ENCODE data around the gene OSBPL3. TPM values are rescaled to one million over a fixed set of nuclear protein-coding genes. Genes with fewer than 3 reads are reported as not detected.

Gene OSBPL3
- polyA plus RNA-seq, 1 donor (not counting 4 experiments of a cell fraction or from before 2014, with no cell fraction given) = 34.0 TPM

DNA sequence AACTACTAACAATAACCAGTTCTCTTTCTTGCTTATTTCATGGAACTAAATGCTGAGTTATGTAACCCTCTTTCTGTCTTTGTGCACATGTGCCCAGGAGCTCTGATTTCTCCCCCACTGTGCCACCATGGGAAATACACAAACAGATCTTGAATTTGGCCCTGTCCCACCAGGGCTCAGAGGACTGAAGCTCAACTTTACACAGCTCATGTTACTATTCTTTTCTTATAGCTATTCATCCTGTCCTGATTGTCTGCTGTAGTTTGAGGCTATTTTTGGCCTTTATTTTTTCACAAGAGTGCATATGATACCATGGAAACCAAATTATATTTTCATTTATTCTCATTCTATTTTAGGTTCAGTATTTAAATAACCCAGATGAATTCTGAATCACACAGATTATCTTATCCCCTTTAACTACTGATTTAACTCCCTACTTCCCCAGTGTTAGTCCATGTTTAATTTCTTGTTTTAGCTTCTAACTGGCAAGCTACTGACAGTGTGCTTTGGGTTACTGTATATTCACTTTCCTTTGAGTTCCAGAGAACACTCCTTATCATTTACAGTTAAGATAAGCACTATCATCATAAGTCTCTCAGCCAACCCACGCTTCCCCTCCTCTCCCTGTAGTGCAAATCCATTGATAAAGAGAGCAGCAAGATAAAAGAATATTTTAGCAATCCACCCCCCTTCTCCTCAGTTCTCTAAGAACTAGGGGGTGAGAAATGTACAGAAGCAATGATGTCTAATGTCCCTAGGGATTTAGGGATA lies 150.9 kb downstream of the OSBPL3 start:
- H3K4me3 ChIP-seq (ENCODE audit: control insufficient read depth in 2 of 3, extremely low read depth in 1 of 3, insufficient read depth in 2 of 3, low read depth in 1 of 3, low read length in 3 of 3) = no peak overlapping the region
- H2AFZ ChIP-seq (ENCODE audit: control insufficient read depth, low read length) = no peak overlapping the region
- H3K9ac ChIP-seq (ENCODE audit: control insufficient read depth, extremely low read depth, insufficient read depth, low read length) = peak overlapping the region; percentile 24
- FAIRE-seq (no peak), DNase-seq (ENCODE audit: low read depth, low spot score) (no peak)
- H3K27ac ChIP-seq (ENCODE audit: control insufficient read depth, insufficient read depth, low read length) = peak overlapping the region; percentile 47
- peak overlapping the region; percentile 33 for H3K4me2 ChIP-seq (ENCODE audit: control insufficient read depth, extremely low read depth, insufficient read depth, low read depth, low read length)
- no peaks in the 10 kb centered on the region for H3K9me1 ChIP-seq (ENCODE audit: control insufficient read depth, extremely low read depth, insufficient read depth, low read length)
- peaks cover 87% of the 10 kb centered on the region for H3K4me1 ChIP-seq (ENCODE audit: control insufficient read depth, extremely low read depth, insufficient read depth, low read length)
- no peaks in the 10 kb centered on the region for H3K9me3 ChIP-seq (ENCODE audit: control insufficient read depth, low read depth, low read length)
- no peaks in the 10 kb centered on the region for H3K79me2 ChIP-seq (ENCODE audit: control insufficient read depth, insufficient read depth, low read length)
- no peaks in the 10 kb centered on the region for H4K20me1 ChIP-seq (ENCODE audit: control insufficient read depth, extremely low read depth, insufficient read depth, low read length)
- peaks cover 0 to 18% of the 10 kb centered on the region in 2 experiments for H3K36me3 ChIP-seq (ENCODE audit: control insufficient read depth in 2 of 2, extremely low read depth in 1 of 2, insufficient read depth in 2 of 2, low read length in 2 of 2)
- TF ChIP-seq EZH2 (IDR thresholded peaks at IDR 0.05; ENCODE audit: low read length) = no peak
- TF ChIP-seq, protein P1, sequence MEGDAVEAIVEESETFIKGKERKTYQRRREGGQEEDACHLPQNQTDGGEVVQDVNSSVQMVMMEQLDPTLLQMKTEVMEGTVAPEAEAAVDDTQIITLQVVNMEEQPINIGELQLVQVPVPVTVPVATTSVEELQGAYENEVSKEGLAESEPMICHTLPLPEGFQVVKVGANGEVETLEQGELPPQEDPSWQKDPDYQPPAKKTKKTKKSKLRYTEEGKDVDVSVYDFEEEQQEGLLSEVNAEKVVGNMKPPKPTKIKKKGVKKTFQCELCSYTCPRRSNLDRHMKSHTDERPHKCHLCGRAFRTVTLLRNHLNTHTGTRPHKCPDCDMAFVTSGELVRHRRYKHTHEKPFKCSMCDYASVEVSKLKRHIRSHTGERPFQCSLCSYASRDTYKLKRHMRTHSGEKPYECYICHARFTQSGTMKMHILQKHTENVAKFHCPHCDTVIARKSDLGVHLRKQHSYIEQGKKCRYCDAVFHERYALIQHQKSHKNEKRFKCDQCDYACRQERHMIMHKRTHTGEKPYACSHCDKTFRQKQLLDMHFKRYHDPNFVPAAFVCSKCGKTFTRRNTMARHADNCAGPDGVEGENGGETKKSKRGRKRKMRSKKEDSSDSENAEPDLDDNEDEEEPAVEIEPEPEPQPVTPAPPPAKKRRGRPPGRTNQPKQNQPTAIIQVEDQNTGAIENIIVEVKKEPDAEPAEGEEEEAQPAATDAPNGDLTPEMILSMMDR (optimal IDR thresholded peaks at IDR 0.05 in 1 of 3, IDR thresholded peaks at IDR 0.05 in 1 of 3, conservative IDR thresholded peaks at IDR 0.05 in 1 of 3; ENCODE audit: extremely low read depth in 1 of 3, insufficient read depth in 2 of 3, low read length in 3 of 3) = no peak
- no peaks in the 10 kb centered on the region for H3K27me3 ChIP-seq (ENCODE audit: control insufficient read depth, extremely low read depth, insufficient read depth, low read length)
- dilution Hi-C loops (cut with MboI; ENCODE audit: extremely low pct_ligation_motif_present, low sequenced_read_pairs) = no loop called here

DNA sequence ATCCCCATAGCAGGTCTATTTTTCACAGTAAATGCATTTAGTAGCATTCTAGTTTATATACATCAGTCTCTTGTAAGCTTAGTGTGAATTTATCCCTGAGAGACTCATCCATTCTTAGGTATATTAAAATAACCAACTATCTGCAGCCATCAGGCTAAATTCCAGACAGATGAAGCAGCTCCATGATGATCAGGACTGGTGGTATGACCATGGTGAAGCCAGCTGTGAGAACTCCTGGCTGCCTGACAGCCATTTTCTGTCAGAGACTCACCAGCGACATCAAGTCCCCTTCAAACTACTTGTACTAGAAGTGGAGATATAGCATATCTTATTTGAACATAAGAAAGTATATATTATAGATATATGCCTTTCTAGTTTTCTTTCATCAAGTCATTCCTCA lies 152.4 kb downstream of the OSBPL3 start:
- Histone ChIP-seq H3K79me2 (ENCODE audit: control insufficient read depth, insufficient read depth, low read length) (no peaks in the 10 kb centered on the region), H3K36me3 (ENCODE audit: control insufficient read depth in 2 of 2, extremely low read depth in 1 of 2, insufficient read depth in 2 of 2, low read length in 2 of 2) (peaks cover 0 to 22% of the 10 kb centered on the region in 2 experiments), H3K9me3 (ENCODE audit: control insufficient read depth, low read depth, low read length) (no peaks in the 10 kb centered on the region), H3K4me2 (ENCODE audit: control insufficient read depth, extremely low read depth, insufficient read depth, low read depth, low read length) (peak overlapping the region; percentile 90), H3K27ac (ENCODE audit: control insufficient read depth, insufficient read depth, low read length) (peak overlapping the region; percentile 96), H2AFZ (ENCODE audit: control insufficient read depth, low read length) (no peak overlapping the region), H3K9me1 (ENCODE audit: control insufficient read depth, extremely low read depth, insufficient read depth, low read length) (no peaks in the 10 kb centered on the region), H4K20me1 (ENCODE audit: control insufficient read depth, extremely low read depth, insufficient read depth, low read length) (no peaks in the 10 kb centered on the region), H3K9ac (ENCODE audit: control insufficient read depth, extremely low read depth, insufficient read depth, low read length) (peak overlapping the region; percentile 78), H3K27me3 (ENCODE audit: control insufficient read depth, extremely low read depth, insufficient read depth, low read length) (no peaks in the 10 kb centered on the region), H3K4me3 (ENCODE audit: control insufficient read depth in 2 of 3, extremely low read depth in 1 of 3, insufficient read depth in 2 of 3, low read depth in 1 of 3, low read length in 3 of 3) (no peak overlapping the region), H3K4me1 (ENCODE audit: control insufficient read depth, extremely low read depth, insufficient read depth, low read length) (peaks cover 78% of the 10 kb centered on the region)
- no peak for TF ChIP-seq EZH2 (IDR thresholded peaks at IDR 0.05; ENCODE audit: low read length)
- TF ChIP-seq, protein P1 (optimal IDR thresholded peaks at IDR 0.05 in 1 of 3, IDR thresholded peaks at IDR 0.05 in 1 of 3, conservative IDR thresholded peaks at IDR 0.05 in 1 of 3; ENCODE audit: extremely low read depth in 1 of 3, insufficient read depth in 2 of 3, low read length in 3 of 3) = no peak
- FAIRE-seq (no peak), DNase-seq (ENCODE audit: low read depth, low spot score) (no peak)
- dilution Hi-C loops (cut with MboI; ENCODE audit: extremely low pct_ligation_motif_present, low sequenced_read_pairs) = no loop called here
